H9 (cell line): ENCODE results near the gene BFSP1. TPM values are rescaled to one million over a fixed set of nuclear protein-coding genes. Genes with fewer than 3 reads are reported as not detected.
A peak's percentile ranks its signal among the peaks of the same experiment; 100 is the strongest.

Experiments used
- DNase-seq: peaks from one replicate; pipeline ENCODE4 v3.0.0-alpha.2; 2017
- H2AFZ ChIP-seq: one replicate; pipeline ENCODE4 v1.6.1; 2013; ENCODE audit warnings: mild to moderate bottlenecking, low read length, control low read depth, moderate library complexity
- H2AK5ac ChIP-seq: 2 replicates; pipeline ENCODE4 v1.6.1; 2013; ENCODE audit warnings: low read length, control low read depth, mixed read lengths; ENCODE audit not compliant: insufficient read length
- H2BK120ac ChIP-seq: one replicate; pipeline ENCODE4 v1.6.1; 2013; ENCODE audit warnings: low read depth, mild to moderate bottlenecking, low read length, control low read depth, inconsistent platforms; ENCODE audit not compliant: poor library complexity, severe bottlenecking
- H2BK12ac ChIP-seq: 2 replicates; pipeline ENCODE4 v1.6.1; 2013; ENCODE audit warnings: low read length, control low read depth, mixed read lengths, low read depth; ENCODE audit not compliant: insufficient read length
- H2BK15ac ChIP-seq: 2 replicates; pipeline ENCODE4 v1.6.1; 2013; ENCODE audit warnings: low read depth, low read length, control low read depth
- H2BK20ac ChIP-seq: one replicate; pipeline ENCODE4 v1.6.1; 2013; ENCODE audit warnings: low read depth, mild to moderate bottlenecking, low read length, control low read depth, inconsistent platforms; ENCODE audit not compliant: poor library complexity, severe bottlenecking
- H2BK5ac ChIP-seq: 2 replicates; pipeline ENCODE4 v1.6.1; 2013; ENCODE audit warnings: low read length, control low read depth, mixed read lengths; ENCODE audit not compliant: insufficient read length
- H3K14ac ChIP-seq: 2 replicates; pipeline ENCODE4 v1.6.1; 2013; ENCODE audit warnings: low read length, control low read depth; ENCODE audit not compliant: insufficient read depth
- H3K18ac ChIP-seq: 2 replicates; pipeline ENCODE4 v1.6.1; 2013; ENCODE audit warnings: low read depth, mild to moderate bottlenecking, mixed read lengths, low read length, control low read depth; ENCODE audit not compliant: insufficient read length
- H3K23ac ChIP-seq: 2 replicates; pipeline ENCODE4 v1.6.1; 2013; ENCODE audit warnings: low read length, control low read depth, mixed read lengths, low read depth; ENCODE audit not compliant: insufficient read length
- H3K23me2 ChIP-seq: 2 replicates; pipeline ENCODE4 v1.6.1; 2013; ENCODE audit warnings: low read depth, mild to moderate bottlenecking, mixed read lengths, low read length, control low read depth; ENCODE audit not compliant: insufficient read length, poor library complexity, severe bottlenecking
- H3K27ac ChIP-seq: 2 replicates; pipeline ENCODE4 v1.5.1; 2013; ENCODE audit warnings: low read length, control low read depth, mixed read lengths, low read depth; ENCODE audit not compliant: insufficient read length
- H3K27me3 ChIP-seq: 2 replicates; pipeline ENCODE4 v1.6.1; 2013; ENCODE audit warnings: low read length, control low read depth, inconsistent platforms; ENCODE audit not compliant: insufficient read depth
- H3K4ac ChIP-seq: 2 replicates; pipeline ENCODE4 v1.6.1; 2013; ENCODE audit warnings: low read depth, mild to moderate bottlenecking, control low read depth, inconsistent platforms, low read length, moderate library complexity
- H3K4me1 ChIP-seq: 2 replicates; pipeline ENCODE4 v1.6.1; 2013; ENCODE audit warnings: low read length, control low read depth, inconsistent platforms; ENCODE audit not compliant: insufficient read depth
- H3K4me2 ChIP-seq: 2 replicates; pipeline ENCODE4 v1.6.1; 2013; ENCODE audit warnings: low read length, control low read depth, mixed read lengths; ENCODE audit not compliant: insufficient read length, insufficient read depth
- H3K56ac ChIP-seq: 2 replicates; pipeline ENCODE4 v1.6.1; 2013; ENCODE audit warnings: low read depth, mild to moderate bottlenecking, mixed read lengths, low read length, control low read depth; ENCODE audit not compliant: insufficient read length
- H3K79me1 ChIP-seq: 2 replicates; pipeline ENCODE4 v1.6.1; 2013; ENCODE audit warnings: low read depth, mild to moderate bottlenecking, moderate library complexity, low read length, control low read depth, inconsistent platforms; ENCODE audit not compliant: insufficient read depth, poor library complexity, severe bottlenecking
- H3K79me2 ChIP-seq: 2 replicates; pipeline ENCODE4 v1.6.1; 2013; ENCODE audit warnings: low read length, control low read depth, inconsistent platforms; ENCODE audit not compliant: insufficient read depth
- H3K9ac ChIP-seq: 2 replicates; pipeline ENCODE4 v1.6.1; 2013; ENCODE audit warnings: low read length, control low read depth, mixed read lengths; ENCODE audit not compliant: insufficient read length; ENCODE audit errors: extremely low read depth
- H3K9me3 ChIP-seq: one replicate; pipeline ENCODE4 v1.6.1; 2013; ENCODE audit warnings: low read depth, low read length, inconsistent platforms; ENCODE audit not compliant: control insufficient read depth
- H3T11ph ChIP-seq: one replicate; pipeline ENCODE4 v1.6.1; 2013; ENCODE audit warnings: mild to moderate bottlenecking, low read length, control low read depth, inconsistent platforms
- H4K20me1 ChIP-seq: one replicate; pipeline ENCODE4 v1.6.1; 2013; ENCODE audit not compliant: control insufficient read depth, insufficient read length, insufficient read depth
- H4K5ac ChIP-seq: 2 replicates; pipeline ENCODE4 v1.6.1; 2013; ENCODE audit warnings: low read depth, mild to moderate bottlenecking, mixed read lengths, low read length, control low read depth; ENCODE audit not compliant: insufficient read length
- H4K8ac ChIP-seq: replicated peaks from 2 replicates; pipeline ENCODE4 v1.6.1; 2013; ENCODE audit warnings: low read length, control low read depth, mixed read lengths, low read depth; ENCODE audit not compliant: insufficient read length
- H4K91ac ChIP-seq: 2 replicates; pipeline ENCODE4 v1.6.1; 2013; ENCODE audit warnings: low read depth, mild to moderate bottlenecking, moderate library complexity, mixed read lengths, low read length, control low read depth; ENCODE audit not compliant: insufficient read length
- H3K27ac Mint-ChIP-seq, 3 experiments: 2 replicates in 2 of 3; 3 replicates in 1 of 3; pipeline ENCODE4 v1.8.0; 2020 to 2021; ENCODE audit warnings: mixed read lengths in 3 of 3, mild to moderate bottlenecking in 1 of 3, moderate library complexity in 1 of 3
- H3K27me3 Mint-ChIP-seq: 2 replicates; pipeline ENCODE4 v1.8.0; 2021; ENCODE audit warnings: low read depth, mild to moderate bottlenecking, moderate library complexity, mixed read lengths
- H3K36me3 Mint-ChIP-seq, 3 experiments: 2 replicates in 2 of 3; 3 replicates in 1 of 3; pipeline ENCODE4 v1.8.0; 2020 to 2021; ENCODE audit warnings: low read depth in 3 of 3, mixed read lengths in 3 of 3; ENCODE audit not compliant: insufficient read depth in 1 of 3
- H3K4me1 Mint-ChIP-seq, 2 experiments: 2 replicates each; pipeline ENCODE4 v1.8.0; 2020; ENCODE audit warnings: mixed read lengths in 2 of 2
- H3K4me3 Mint-ChIP-seq, 2 experiments: 2 replicates in 1 of 2; 3 replicates in 1 of 2; pipeline ENCODE4 v1.8.0; 2020 to 2021; ENCODE audit warnings: mild to moderate bottlenecking in 2 of 2, mixed read lengths in 2 of 2, moderate library complexity in 1 of 2
- H3K9me3 Mint-ChIP-seq, 2 experiments: 2 replicates in 1 of 2; 3 replicates in 1 of 2; pipeline ENCODE4 v1.8.0; 2020; ENCODE audit warnings: mild to moderate bottlenecking in 2 of 2, mixed read lengths in 2 of 2, moderate library complexity in 1 of 2
- WGBS: extraction: QIAGEN DNeasy Blood & Tissue Kit; methylation state at CpG from one replicate; pipeline ENCODE4 v1.1.7; 2013; ENCODE audit warnings: missing lambda C conversion rate, low lambda C conversion rate, mixed read lengths; ENCODE audit not compliant: insufficient read length; ENCODE audit errors: extremely low coverage; 5-methylcytosine and 5-hydroxymethylcytosine counted together
- total RNA-seq: library from RNA; stranded (reverse); gene quantifications from 2 replicates; pipeline ENCODE4 v1.2.1, GENCODE V29; 2021
- TF ChIP-seq, protein P1 (sequence below): fragments of 200-600 bp; sonication (generic); conservative IDR thresholded peaks from 3 replicates; pipeline ENCODE4 v1.8.0; 2021; ENCODE audit warnings: antibody characterized with exemption, mild to moderate bottlenecking

BFSP1 gene
- total RNA-seq, 1 experiment from 2014 or later, result 9.4 TPM

DNA sequence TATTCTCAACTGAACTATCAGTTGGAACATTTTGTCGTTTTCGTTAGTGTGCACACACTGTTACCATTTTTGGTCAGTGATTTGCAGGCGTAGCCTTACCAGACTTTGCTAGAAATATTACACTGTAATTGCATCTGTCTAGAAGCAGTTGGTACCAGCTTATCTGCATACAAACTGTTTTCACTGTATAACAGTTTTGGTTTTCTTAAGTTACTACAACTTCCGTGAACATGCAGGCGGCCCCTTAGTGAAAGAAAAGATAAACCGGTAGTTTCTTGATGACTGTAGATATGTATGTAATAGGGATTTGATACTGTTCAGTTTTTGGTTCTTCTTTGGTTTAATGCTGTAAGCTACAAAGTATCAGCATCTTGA, 40.0 kb upstream of the BFSP1 start:
- Histone ChIP-seq H3K23me2 (peaks cover 12% of the 10 kb centered on the region), H3K79me1 (no peaks in the 10 kb centered on the region), H2BK15ac (no peak overlapping the region), H3K4me2 (peak overlapping the region; percentile 95), H3K56ac (no peak overlapping the region), H4K20me1 (no peaks in the 10 kb centered on the region), H3K4me1 (peaks cover 19% of the 10 kb centered on the region), H2AK5ac (no peak overlapping the region), H3K14ac (no peak overlapping the region), H3K9me3 (no peaks in the 10 kb centered on the region), H3K9ac (no peak overlapping the region), H4K91ac (no peak overlapping the region), H3K79me2 (peaks cover 16% of the 10 kb centered on the region; the same call in 1 of the 2 replicates), H4K5ac (no peak overlapping the region), H3K27ac (no peak overlapping the region), H3K18ac (no peak overlapping the region), H4K8ac (no peak overlapping the region), H3K4ac (no peak overlapping the region), H2BK20ac (no peak overlapping the region), H3K23ac (no peak overlapping the region), H3T11ph (no peak overlapping the region), H2AFZ (no peak overlapping the region), H2BK12ac (no peak overlapping the region), H3K27me3 (no peaks in the 10 kb centered on the region), H2BK120ac (no peak overlapping the region), H2BK5ac (no peak overlapping the region)
- Mint-ChIP-seq H3K36me3 (peaks cover 2 to 6% (median 2%) of the 10 kb centered on the region in 3 experiments; a peak in 2 of 7 replicates), H3K4me3 (peak overlapping the region; percentile 89 to 91), H3K9me3 (0 out of 5 replicates have a peak, but pooled peaks cover 0 to 2% of the 10 kb centered on the region in 2 experiments), H3K27me3 (no peaks in the 10 kb centered on the region), H3K27ac (peak overlapping the region in 1 of 3 experiments; percentile 84; a peak in 1 of 7 replicates), H3K4me1 (peaks cover 58 to 62% of the 10 kb centered on the region in 2 experiments)
- DNase-seq, result no peak
- WGBS, result no CpG with 5 or more reads among the region's 6 CpGs
- TF ChIP-seq, protein P1, sequence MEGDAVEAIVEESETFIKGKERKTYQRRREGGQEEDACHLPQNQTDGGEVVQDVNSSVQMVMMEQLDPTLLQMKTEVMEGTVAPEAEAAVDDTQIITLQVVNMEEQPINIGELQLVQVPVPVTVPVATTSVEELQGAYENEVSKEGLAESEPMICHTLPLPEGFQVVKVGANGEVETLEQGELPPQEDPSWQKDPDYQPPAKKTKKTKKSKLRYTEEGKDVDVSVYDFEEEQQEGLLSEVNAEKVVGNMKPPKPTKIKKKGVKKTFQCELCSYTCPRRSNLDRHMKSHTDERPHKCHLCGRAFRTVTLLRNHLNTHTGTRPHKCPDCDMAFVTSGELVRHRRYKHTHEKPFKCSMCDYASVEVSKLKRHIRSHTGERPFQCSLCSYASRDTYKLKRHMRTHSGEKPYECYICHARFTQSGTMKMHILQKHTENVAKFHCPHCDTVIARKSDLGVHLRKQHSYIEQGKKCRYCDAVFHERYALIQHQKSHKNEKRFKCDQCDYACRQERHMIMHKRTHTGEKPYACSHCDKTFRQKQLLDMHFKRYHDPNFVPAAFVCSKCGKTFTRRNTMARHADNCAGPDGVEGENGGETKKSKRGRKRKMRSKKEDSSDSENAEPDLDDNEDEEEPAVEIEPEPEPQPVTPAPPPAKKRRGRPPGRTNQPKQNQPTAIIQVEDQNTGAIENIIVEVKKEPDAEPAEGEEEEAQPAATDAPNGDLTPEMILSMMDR, result no peak
